H1 (cell line): ENCODE results near the gene COL5A1.

Source experiments
- EP300 ChIP-seq, 2 experiments: IDR thresholded peaks; 1 replicate in 1 of 2; 2 replicates in 1 of 2; pipeline ENCODE4 v1.6.1; 2011 to 2012; ENCODE audit warnings: low read depth in 2 of 2, low read length in 2 of 2, mild to moderate bottlenecking in 2 of 2, borderline replicate concordance in 1 of 2, inconsistent platforms in 1 of 2, moderate library complexity in 1 of 2
- EZH2 ChIP-seq: fragments of 200-600 bp; sonication (generic); IDR thresholded peaks from 2 replicates; pipeline ENCODE4 v1.7.1; 2012; ENCODE audit warnings: low read depth, mild to moderate bottlenecking, moderate library complexity, low read length, inconsistent platforms; ENCODE audit not compliant: severe bottlenecking
- HDAC2 ChIP-seq, 2 experiments: fragments of 300-600 bp in 1 of 2; sonication (generic) in 1 of 2; IDR thresholded peaks; 2 replicates each; pipeline ENCODE4 v1.6.1; 2011 to 2012; ENCODE audit warnings: low read depth in 2 of 2, low read length in 2 of 2, mild to moderate bottlenecking in 2 of 2, moderate library complexity in 2 of 2, borderline replicate concordance in 1 of 2, inconsistent platforms in 1 of 2
- SIN3A ChIP-seq, 2 experiments: IDR thresholded peaks in 1 of 2; conservative IDR thresholded peaks in 1 of 2; 2 replicates each; pipeline ENCODE4 v1.6.1; 2011 to 2012; ENCODE audit warnings: low read length in 2 of 2, improper control_type of control experiment in 1 of 2, low read depth in 1 of 2, mild to moderate bottlenecking in 1 of 2

DNA sequence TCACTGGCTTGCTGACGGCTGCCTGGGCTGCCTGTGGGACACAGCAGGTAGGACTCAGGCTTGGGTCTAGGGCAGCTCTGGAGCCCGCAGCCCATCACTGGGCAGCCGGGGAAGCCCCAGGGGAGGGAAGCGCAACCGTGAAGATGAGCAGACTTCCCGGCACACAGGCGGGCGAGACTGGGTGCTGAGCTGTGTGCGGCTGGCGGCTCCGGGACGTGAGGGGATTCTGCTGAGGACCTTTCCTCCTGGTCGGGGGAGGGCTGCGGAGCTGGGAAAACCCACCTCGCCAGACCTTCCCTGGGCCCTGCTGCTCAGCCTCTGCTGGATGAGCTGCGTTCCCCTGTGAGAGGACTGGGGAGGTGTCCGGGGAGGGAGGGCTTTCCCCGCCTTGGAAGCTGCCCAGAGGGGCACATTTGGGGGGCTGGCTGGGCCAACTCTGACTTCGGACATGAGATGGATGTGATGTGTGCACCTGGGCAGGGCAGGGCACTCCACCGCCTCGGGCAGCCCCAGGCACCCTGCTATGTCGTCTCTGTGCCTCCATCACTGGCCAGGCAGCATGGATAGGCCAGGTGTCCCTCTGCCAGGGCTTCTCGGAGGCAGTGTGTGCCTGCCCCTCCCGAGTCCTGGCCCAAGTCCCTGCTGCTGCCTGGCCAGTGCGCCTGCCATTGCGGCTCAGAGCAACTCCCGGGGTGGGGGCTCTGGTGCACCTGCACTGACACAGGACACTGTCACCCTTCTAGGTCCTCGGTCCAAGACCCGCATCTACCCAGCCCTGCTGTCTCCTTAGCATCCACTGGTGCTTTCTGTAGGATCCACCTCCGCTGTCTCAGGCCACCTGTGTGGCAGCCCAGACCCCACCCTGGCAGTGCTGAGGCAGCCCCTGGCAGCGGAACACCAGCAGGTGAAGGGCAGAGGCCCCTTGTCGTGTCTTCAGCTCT, 66.4 kb downstream of the COL5A1 start:
- no peak for TF ChIP-seq EZH2
- no peak for TF ChIP-seq HDAC2 (IDR thresholded peaks at IDR 0.05; ENCODE audit: borderline replicate concordance in 1 of 2, low read depth in 2 of 2, low read length in 2 of 2)
- TF ChIP-seq EP300 (IDR thresholded peaks at IDR 0.05; ENCODE audit: borderline replicate concordance in 1 of 2, low read depth in 2 of 2, low read length in 2 of 2), result no peak
- no peak for TF ChIP-seq SIN3A (conservative IDR thresholded peaks at IDR 0.05 in 1 of 2, IDR thresholded peaks at IDR 0.05 in 1 of 2; ENCODE audit: low read depth in 1 of 2, low read length in 2 of 2)
